Activated CD4-positive, CD25-positive, alpha-beta regulatory T cell (primary cell): Measurements from ENCODE around the gene EEF1A2.
"Not testable (repeated sequence)": the region's sequence is repeated elsewhere in the genome, so short reads cannot be mapped to it uniquely, and the experiment has no call there.

Source experiments
- DNase-seq, 4 experiments: peaks; one replicate each; lab custom pipeline; 2025; lab: John Stamatoyannopoulos, UW

The EEF1A2 gene

GRCh38 chr20:63520504-63520933 is 21.6 kb upstream of the EEF1A2 start, which contains the start of gene PPDPF:
Gene PPDPF (plus strand): TSS chr20:63520765. CDS start chr20:63521309, 544 bp downstream.
- peak; percentile 72 to 83 (median 82) for DNase-seq

- peak; percentile 34 to 54 (median 42) for DNase-seq
Observed at GRCh38 chr20:63519668-63520503, 21.0 kb upstream of the EEF1A2 start.

- no peak for DNase-seq
Observed at GRCh38 chr20:63518946-63519667, 20.2 kb upstream of the EEF1A2 start.

GRCh38 chr20:63518351-63518861 is 19.5 kb upstream of the EEF1A2 start:
- DNase-seq = no peak

- no peak for DNase-seq
Observed at GRCh38 chr20:63517376-63518309, 18.8 kb upstream of the EEF1A2 start.

- DNase-seq = not testable (repeated sequence)
Observed at GRCh38 chr20:63514520-63514919, 15.6 kb upstream of the EEF1A2 start.

- no peak for DNase-seq
Observed at GRCh38 chr20:63513207-63513606, 14.3 kb upstream of the EEF1A2 start.

GRCh38 chr20:63509088-63509564 is 10.2 kb upstream of the EEF1A2 start:
- DNase-seq = no peak

- no peak for DNase-seq
Observed at GRCh38 chr20:63508072-63508768, 9.3 kb upstream of the EEF1A2 start.

- DNase-seq = no peak
Observed at GRCh38 chr20:63507083-63507743, 8.3 kb upstream of the EEF1A2 start.

GRCh38 chr20:63505723-63506122 is 6.8 kb upstream of the EEF1A2 start:
- DNase-seq = no peak

GRCh38 chr20:63505281-63505680 is 6.4 kb upstream of the EEF1A2 start:
- DNase-seq = no peak

- DNase-seq = no peak
Observed at GRCh38 chr20:63504642-63505041, 5.8 kb upstream of the EEF1A2 start.

GRCh38 chr20:63503524-63503923 is 4.6 kb upstream of the EEF1A2 start:
- no peak for DNase-seq

- DNase-seq = no peak
Observed at GRCh38 chr20:63502671-63503172, 3.8 kb upstream of the EEF1A2 start.

- no peak for DNase-seq
Observed at GRCh38 chr20:63501818-63502670, 3.2 kb upstream of the EEF1A2 start.

- no peak for DNase-seq
Observed at GRCh38 chr20:63500902-63501817, 2.3 kb upstream of the EEF1A2 start.
